ENCODE results near the gene SLC26A2. TPM values are rescaled to one million over a fixed set of nuclear protein-coding genes. Genes with fewer than 3 reads are reported as not detected.
A peak's percentile ranks its signal among the peaks of the same experiment; 100 is the strongest.

The SLC26A2 gene
- total RNA-seq, 2 experiments from 2014 or later = 6.2 to 8.4 TPM

DNA sequence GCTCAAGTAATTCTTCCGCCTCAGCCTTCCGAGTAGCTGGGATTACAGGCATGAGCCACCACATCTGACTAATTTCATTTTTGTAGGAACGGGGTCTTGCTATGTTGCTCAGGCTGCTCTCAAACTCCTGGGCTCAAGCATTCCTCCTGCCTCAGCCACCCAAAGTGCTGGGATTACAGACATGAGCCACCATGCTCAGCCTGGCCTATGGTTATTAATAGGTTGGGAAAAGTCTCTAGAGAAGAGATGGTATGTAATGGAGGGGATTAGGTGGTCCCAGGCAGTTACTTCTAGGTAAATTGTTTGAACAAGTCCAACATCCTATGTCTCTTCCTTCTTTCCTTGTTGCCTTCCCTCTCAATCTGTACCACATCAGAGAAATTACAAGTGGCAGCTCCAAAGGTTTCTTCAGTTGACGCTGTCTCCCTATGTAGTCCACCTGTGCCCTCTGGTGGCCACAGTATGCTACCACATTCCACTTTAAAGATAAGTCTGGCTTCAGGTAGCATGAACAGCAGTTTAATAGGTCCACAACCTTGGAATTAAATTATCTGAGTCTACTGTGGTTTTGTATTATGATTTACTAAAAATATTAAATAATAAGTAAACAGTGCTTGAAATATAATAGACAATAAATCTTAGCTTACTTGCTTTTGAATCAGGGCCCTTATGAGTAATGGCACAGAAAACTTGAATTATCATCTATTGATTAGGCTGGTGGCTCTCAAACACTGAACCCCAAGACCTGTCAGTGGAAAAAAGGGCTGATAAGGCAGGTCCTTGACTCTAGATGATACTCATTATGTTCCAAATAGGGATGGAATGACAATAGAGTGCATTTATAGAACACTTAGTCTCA is 30.2 kb downstream of the SLC26A2 start:
- ATAC-seq = peak; percentile 86
- H3K27me3 Mint-ChIP-seq = no peaks in the 10 kb centered on the region
- no peak overlapping the region for H3K4me3 Mint-ChIP-seq
- no peak overlapping the region for H3K27ac Mint-ChIP-seq
- CTCF ChIA-PET = interaction anchor here (0.6 to 5.2 kb wide), 32 partner anchors 9 to 359 kb away, joined by 3 to 123 read pairs (median 4); partner anchors contain the start of genes HMGXB3 and TIGD6
- no peaks in the 10 kb centered on the region for H3K36me3 Mint-ChIP-seq
- H3K9me3 Mint-ChIP-seq (ENCODE audit: low read depth) = no peaks in the 10 kb centered on the region
- peak; percentile 80 for DNase-seq
- H3K4me1 Mint-ChIP-seq = peaks cover 3% of the 10 kb centered on the region

- H3K27me3 Mint-ChIP-seq = no peaks in the 10 kb centered on the region
- no peak for DNase-seq
- H3K9me3 Mint-ChIP-seq (ENCODE audit: low read depth) = no peaks in the 10 kb centered on the region
- ATAC-seq = no peak
- peaks cover 3% of the 10 kb centered on the region for H3K4me1 Mint-ChIP-seq
- H3K4me3 Mint-ChIP-seq = no peak overlapping the region
- CTCF ChIA-PET = interaction anchor here (0.9 to 5.2 kb wide), 9 partner anchors 7 to 326 kb away, joined by 3 to 123 read pairs (median 5); partner anchors contain the start of genes HMGXB3, SLC26A2 and TIGD6
- H3K36me3 Mint-ChIP-seq = no peaks in the 10 kb centered on the region
- H3K27ac Mint-ChIP-seq = no peak overlapping the region
These were observed 32.9 kb downstream of the SLC26A2 start for GRCh38 chr5:149993471-149993870.

- H3K27ac Mint-ChIP-seq = no peak overlapping the region
- H3K4me1 Mint-ChIP-seq = peaks cover 17% of the 10 kb centered on the region
- H3K36me3 Mint-ChIP-seq = no peaks in the 10 kb centered on the region
- H3K9me3 Mint-ChIP-seq (ENCODE audit: low read depth) = no peaks in the 10 kb centered on the region
- no peak overlapping the region for H3K4me3 Mint-ChIP-seq
- CTCF ChIA-PET = interaction anchor here (1.5 kb wide), 1 partner anchor 161 kb away, joined by 5 read pairs; no protein-coding TSS in a partner anchor
- ATAC-seq (no peak), DNase-seq (no peak)
- no peaks in the 10 kb centered on the region for H3K27me3 Mint-ChIP-seq
These were observed 35.0 kb downstream of the SLC26A2 start for GRCh38 chr5:149995385-149996204.

DNA sequence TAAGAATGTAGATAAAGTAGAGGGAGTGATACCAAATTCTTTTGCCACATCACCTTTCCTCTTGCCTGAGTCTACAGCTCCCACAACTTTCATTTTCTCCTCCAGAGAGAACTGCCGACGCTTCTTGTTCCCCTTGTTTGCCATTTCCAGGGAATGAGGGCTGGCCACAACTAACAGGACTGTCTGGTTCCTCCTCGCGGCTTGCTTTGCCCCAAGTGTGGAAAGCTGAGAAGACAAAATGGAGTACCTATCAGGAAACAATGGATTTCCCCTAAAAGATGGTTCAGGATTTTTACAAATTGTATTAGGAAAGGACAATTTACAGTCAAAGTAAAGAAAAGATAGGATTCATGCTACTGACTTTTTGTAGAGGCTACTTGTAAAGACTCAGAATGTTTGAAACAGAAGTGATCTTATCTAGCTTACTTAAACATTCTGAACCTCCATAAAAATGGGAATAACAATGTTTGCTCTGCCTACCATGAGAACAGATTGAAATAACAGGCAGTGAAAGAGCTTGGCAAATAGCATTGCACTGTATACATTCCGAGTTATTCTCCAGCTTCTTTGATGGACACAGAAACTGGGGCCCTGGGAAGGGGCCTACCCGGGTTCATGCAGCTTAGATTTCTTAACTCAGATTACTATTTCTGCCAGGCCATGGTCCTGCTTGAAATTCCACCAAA is 35.8 kb downstream of the SLC26A2 start:
- no peak for DNase-seq
- H3K4me3 Mint-ChIP-seq = no peak overlapping the region
- no peak for ATAC-seq
- peaks cover 17% of the 10 kb centered on the region for H3K4me1 Mint-ChIP-seq
- H3K36me3 Mint-ChIP-seq = no peaks in the 10 kb centered on the region
- no peaks in the 10 kb centered on the region for H3K9me3 Mint-ChIP-seq (ENCODE audit: low read depth)
- no peak overlapping the region for H3K27ac Mint-ChIP-seq
- CTCF ChIA-PET = interaction anchor here (1.2 to 1.5 kb wide), 3 partner anchors 37 to 162 kb away, joined by 4 to 5 read pairs (median 5); no protein-coding TSS in a partner anchor
- H3K27me3 Mint-ChIP-seq = no peaks in the 10 kb centered on the region

GRCh38 chr5:149998281-149998680 is 37.7 kb downstream of the SLC26A2 start:
- Mint-ChIP-seq H3K4me1 (peaks cover 35% of the 10 kb centered on the region), H3K4me3 (no peak overlapping the region), H3K27ac (no peak overlapping the region), H3K9me3 (ENCODE audit: low read depth) (no peaks in the 10 kb centered on the region), H3K36me3 (peaks cover 7% of the 10 kb centered on the region), H3K27me3 (no peaks in the 10 kb centered on the region)
- CTCF ChIA-PET = interaction anchor here (1.3 to 1.5 kb wide), 2 partner anchors 39 to 164 kb away, joined by 5 read pairs; no protein-coding TSS in a partner anchor
- ATAC-seq (no peak), DNase-seq (no peak)

DNA sequence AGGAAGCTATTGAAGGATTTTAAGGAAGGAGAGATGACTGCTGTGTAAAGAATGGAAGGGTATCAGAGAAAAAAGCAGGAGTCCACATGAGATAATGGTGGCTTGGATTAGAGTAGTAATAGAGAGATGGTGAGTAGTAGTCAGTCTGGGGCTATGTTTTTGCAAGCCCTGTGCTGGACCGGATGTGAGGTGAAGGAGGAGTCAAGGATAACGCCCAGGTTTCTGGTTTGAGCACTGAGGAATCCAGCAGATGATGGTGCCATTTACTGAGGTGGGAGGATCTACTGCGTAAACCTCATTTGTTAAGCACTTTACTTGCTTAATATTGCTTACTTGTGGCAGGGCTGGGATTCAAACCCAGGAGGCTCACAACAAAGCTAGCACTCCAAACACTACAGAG is 38.8 kb downstream of the SLC26A2 start:
- DNase-seq = no peak
- H3K9me3 Mint-ChIP-seq (ENCODE audit: low read depth) = no peaks in the 10 kb centered on the region
- CTCF ChIA-PET = interaction anchor here (1.2 to 3.0 kb wide), 6 partner anchors 8 to 332 kb away, joined by 3 to 21 read pairs (median 6); partner anchors contain the start of gene SLC26A2
- peaks cover 41% of the 10 kb centered on the region for H3K4me1 Mint-ChIP-seq
- H3K27ac Mint-ChIP-seq = peak overlapping the region; percentile 84
- H3K27me3 Mint-ChIP-seq = no peaks in the 10 kb centered on the region
- no peak for ATAC-seq
- H3K36me3 Mint-ChIP-seq = peaks cover 11% of the 10 kb centered on the region
- H3K4me3 Mint-ChIP-seq = peak overlapping the region; percentile 89

DNA sequence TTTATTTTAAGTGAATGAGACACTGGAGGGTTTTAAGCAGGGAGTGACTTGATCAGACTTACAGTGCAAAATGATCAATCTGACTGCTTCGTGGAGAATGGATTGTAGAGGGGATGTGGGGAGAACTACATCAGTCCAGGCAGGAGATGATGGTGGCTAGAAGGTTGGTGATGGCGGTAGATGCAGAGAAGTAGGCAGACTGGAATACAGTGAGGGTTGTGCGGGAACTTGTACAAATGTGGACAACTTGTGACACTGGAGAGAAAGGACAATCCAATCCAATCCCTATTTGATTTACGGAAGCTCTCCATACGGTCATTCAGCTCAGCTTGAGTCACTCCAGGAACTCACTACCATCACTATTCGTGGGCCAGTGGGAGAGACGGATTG is 39.3 kb downstream of the SLC26A2 start:
- peak overlapping the region; percentile 89 for H3K4me3 Mint-ChIP-seq
- H3K4me1 Mint-ChIP-seq = peaks cover 42% of the 10 kb centered on the region
- no peak for DNase-seq
- peaks cover 16% of the 10 kb centered on the region for H3K36me3 Mint-ChIP-seq
- no peaks in the 10 kb centered on the region for H3K9me3 Mint-ChIP-seq (ENCODE audit: low read depth)
- H3K27me3 Mint-ChIP-seq = no peaks in the 10 kb centered on the region
- CTCF ChIA-PET = interaction anchor here (0.6 to 3.0 kb wide), 10 partner anchors 8 to 413 kb away, joined by 3 to 21 read pairs (median 4); partner anchors contain the start of gene SLC26A2
- no peak for ATAC-seq
- H3K27ac Mint-ChIP-seq = peak overlapping the region; percentile 84

DNA sequence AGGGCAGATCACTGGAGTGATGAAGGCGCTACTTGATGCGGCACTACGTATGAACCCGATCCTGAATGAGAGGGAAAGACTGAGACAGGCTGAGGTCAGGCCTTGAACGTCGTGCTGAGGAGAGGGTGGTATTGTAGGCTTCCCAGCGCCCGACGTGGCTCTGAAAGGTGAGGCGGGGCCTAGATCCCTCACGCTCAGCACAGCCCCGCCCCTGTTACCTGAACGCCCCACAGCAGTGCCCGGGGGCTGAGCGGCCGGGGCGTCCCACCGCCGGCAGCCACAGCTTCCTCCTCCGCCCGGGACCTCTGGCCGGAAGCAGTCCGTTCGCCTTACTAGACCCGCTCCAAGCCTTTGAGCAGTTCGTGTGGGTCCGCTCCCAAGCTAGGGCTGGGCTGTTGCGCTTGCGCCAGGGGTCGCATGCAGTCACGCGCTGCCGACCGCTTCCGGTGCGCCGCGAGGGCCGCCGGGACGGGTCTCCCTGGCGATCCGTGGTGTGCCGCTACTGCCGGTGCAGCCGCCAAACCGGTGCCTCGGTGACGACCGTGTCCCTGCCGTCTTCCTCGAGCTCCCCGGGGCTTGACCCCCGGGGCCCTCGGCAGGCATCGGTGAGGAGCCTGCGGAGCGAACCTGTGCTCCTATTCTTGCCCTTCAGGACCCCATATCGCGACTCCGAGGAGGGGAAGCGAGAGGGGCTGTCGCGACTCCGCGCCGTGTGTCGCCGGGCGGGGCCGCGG is 39.9 kb downstream of the SLC26A2 start, which contains the start of the genes HMGXB3 and TIGD6:
TSS of gene HMGXB3 (plus strand) at position 484 of the 734 bp plus-strand sequence. CDS start 4,114 bp downstream, outside the sequence.
TSS of gene TIGD6 (minus strand) at position 399 of the 734 bp plus-strand sequence. CDS start 4,306 bp downstream, outside the sequence.
- CTCF ChIA-PET = interaction anchor here (0.6 to 3.0 kb wide), 12 partner anchors 9 to 413 kb away, joined by 3 to 21 read pairs (median 3); partner anchors contain the start of gene SLC26A2
- ATAC-seq = peak; percentile 80

GRCh38 chr5:150000990-150001659 is 40.6 kb downstream of the SLC26A2 start:
- H3K27ac Mint-ChIP-seq = peak overlapping the region; percentile 98
- DNase-seq = peak; percentile 70
- H3K36me3 Mint-ChIP-seq = peaks cover 23% of the 10 kb centered on the region
- CTCF ChIA-PET = interaction anchor here (0.7 to 3.0 kb wide), 9 partner anchors 9 to 412 kb away, joined by 3 to 21 read pairs (median 4); partner anchors contain the start of gene SLC26A2
- H3K4me3 Mint-ChIP-seq = peak overlapping the region; percentile 89
- H3K4me1 Mint-ChIP-seq = peaks cover 45% of the 10 kb centered on the region
- H3K9me3 Mint-ChIP-seq (ENCODE audit: low read depth) = no peaks in the 10 kb centered on the region
- ATAC-seq = peak; percentile 28
- H3K27me3 Mint-ChIP-seq = no peaks in the 10 kb centered on the region

More for the DNA sequence above, 39.9 kb downstream of the SLC26A2 start, which contains the start of the genes HMGXB3 and TIGD6:
- Mint-ChIP-seq H3K27me3 (no peaks in the 10 kb centered on the region), H3K36me3 (peaks cover 18% of the 10 kb centered on the region), H3K4me3 (peak within 1 kb of the TSS; percentile 89), H3K9me3 (ENCODE audit: low read depth) (no peaks in the 10 kb centered on the region), H3K4me1 (peaks cover 43% of the 10 kb centered on the region), H3K27ac (peak within 1 kb of the TSS; percentile 98)
- peak; percentile 94 for DNase-seq

- DNase-seq = peak; percentile 86
- peak; percentile 75 for ATAC-seq
- peak overlapping the region; percentile 98 for H3K27ac Mint-ChIP-seq
- H3K4me1 Mint-ChIP-seq = peaks cover 48% of the 10 kb centered on the region
- H3K27me3 Mint-ChIP-seq = no peaks in the 10 kb centered on the region
- peaks cover 29% of the 10 kb centered on the region for H3K36me3 Mint-ChIP-seq
- H3K4me3 Mint-ChIP-seq = peak overlapping the region; percentile 89
- CTCF ChIA-PET = interaction anchor here (0.7 to 3.0 kb wide), 5 partner anchors 10 to 345 kb away, joined by 3 to 21 read pairs (median 3); partner anchors contain the start of gene SLC26A2
- no peaks in the 10 kb centered on the region for H3K9me3 Mint-ChIP-seq (ENCODE audit: low read depth)
These were observed 41.3 kb downstream of the SLC26A2 start for GRCh38 chr5:150001660-150002486.

All from activated CD8-positive, alpha-beta memory T cell treated with anti-CD3 and anti-CD28 coated beads, Interleukin-2, amount 10 ng/mL, durations not matched to agents 7 days and 5 days (primary cell).